Right hindlimb (tissue), 1 donor: ENCODE data around the gene EPB41.
"Not testable (repeated sequence)": the region's sequence is repeated elsewhere in the genome, so short reads cannot be mapped to it uniquely, and the experiment has no call there.

Source experiments
- DNase-seq: peaks from one replicate; pipeline ENCODE4 v3.0.0-alpha.2; 2018

Gene EPB41

DNA sequence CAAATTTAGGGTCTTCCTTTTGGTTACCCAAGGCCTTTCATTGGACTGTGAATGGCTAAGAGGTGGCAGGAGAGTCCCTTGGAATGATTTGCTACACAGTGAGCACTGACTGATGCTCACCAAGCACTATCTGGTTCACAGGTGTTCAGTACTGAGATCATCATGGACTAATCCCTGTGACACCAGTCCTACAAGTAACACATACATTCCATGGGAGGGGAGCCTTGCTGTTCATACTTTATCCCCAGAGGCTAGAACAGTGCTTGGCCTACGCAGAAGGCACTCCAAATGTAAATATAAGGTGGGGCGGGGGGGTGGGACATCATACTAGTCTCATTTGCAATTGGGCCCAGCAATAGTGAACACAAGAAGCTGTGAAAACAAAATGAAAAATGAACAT, 229.8 kb downstream of the EPB41 start:
- no peak for DNase-seq

DNA sequence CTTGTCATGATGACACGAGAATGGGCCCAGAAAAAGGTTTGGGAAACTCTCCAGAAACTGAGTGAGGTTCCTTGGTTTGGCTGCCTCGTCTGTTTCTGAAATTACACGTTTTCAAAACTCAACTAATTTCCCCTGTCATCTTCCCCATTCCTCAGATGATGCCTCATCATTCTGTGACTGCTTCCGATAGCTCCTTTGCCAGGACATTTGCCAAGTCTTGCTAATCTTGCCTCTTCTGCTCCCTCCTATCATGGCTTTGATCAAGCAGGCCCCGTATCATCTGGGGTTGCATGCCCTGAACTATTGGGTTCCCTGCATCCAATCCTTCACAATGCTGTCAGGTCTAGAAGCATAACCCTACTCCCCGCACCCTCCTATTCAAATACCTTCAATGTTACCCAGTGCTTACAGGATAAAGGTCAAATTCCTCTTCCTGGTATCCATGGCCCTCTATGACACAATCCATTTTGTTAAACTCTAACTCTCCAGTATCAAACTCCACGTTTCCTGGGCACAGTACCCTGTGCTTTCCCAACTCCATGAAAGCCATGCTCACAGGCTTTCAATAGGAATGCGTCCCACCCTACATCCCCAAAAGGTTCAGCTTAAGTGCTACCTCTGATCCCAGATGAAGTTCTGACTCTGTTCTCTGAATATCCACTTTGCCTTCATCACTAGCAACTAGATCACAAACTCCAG, 231.5 kb downstream of the EPB41 start:
- DNase-seq, result no peak

DNA sequence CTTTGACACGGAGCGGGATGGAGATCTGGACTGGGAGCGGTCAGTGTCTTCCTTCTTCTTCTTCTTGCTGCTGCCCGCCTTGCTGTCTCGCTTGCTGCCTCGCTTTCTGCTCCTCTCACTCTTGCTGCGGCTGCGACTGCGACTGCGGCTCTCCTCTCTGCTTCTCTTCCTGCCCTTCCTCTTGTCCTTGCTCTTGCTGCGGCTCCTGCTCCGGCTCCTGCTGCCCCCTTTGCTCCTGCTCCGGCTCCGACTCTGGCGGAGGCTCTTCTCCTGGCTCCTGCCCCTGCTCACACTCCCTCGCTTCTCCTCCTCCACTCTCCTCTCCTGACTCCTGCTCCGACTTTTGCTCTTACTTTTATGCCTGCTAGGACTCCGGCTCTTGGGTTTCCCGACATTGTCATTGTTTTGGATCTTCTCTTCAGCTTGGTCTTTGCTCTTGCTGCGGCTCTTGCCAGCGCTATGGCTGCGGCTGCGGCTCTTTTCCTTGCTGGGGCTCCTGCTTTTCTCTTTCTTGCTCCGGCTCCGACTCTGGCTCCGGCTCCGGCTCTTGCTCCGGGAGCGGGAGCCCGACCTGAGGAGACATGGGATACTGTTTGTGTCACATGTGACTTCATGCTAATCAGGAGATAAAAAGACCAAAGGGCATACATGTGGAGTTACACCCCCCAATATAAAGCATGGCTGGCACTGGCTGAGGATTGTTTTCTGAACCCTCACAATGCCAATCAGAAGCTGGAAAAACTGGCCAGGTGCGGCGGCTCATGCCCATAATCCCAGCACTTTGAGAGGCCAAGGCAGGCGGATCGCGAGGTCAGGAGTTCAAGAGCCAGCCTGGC, 234.5 kb downstream of the EPB41 start:
- no peak for DNase-seq

GRCh38 chr1:29150346-29150745, 236.0 kb downstream of the EPB41 start:
- DNase-seq, result not testable (repeated sequence)

DNA sequence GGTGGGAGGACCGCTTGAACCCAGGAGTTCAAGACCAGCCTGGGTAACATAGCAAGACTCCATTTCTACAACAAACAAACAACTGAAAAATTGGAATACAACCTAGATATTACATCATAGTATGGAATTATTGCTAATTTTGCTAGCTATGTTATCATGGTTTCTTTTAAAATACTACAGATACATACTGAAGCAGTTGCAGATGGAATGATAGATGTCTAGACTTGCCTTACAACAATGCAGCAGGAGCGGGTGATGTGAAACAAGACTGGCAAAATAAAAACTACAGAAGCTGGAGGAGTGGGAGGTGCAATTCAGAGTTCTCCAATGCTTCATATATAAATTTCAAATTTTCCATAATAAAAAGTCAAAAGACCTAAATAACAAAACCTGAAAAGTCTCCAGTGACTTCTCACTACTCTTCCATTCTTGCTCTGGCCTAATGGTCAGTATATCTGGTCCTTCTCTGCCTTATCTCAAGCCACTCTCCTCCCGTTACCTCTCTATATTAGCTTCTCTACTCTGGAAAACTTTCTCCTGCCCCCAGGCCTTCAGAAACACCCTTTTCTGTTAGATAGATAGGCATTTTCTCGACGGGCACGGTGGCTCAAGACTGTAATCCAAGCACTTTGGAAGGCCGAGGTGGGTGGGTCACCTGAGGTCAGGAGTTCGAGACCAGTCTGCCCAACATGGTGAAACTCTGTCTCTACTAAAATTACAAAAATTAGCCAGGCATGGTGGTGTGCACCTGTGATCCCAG, 237.9 kb downstream of the EPB41 start:
- no peak for DNase-seq

- no peak for DNase-seq
Observed at GRCh38 chr1:29156543-29157268, 242.3 kb downstream of the EPB41 start.

DNA sequence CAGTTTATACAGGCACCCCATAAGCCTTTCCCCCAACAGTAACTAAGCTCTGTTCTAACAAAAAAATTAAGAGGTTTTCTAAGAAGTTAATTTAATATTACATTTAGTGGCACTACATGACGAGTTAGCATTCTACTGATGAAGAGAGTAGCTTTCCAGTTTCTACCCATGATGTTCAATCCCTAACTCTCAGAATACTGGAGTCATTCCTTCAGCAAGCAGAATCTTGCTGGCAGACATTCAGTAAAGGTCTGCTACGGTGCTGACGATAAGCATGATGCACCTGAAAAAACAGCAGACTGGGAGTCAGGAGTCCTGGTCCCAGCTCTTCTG, 242.9 kb downstream of the EPB41 start:
- no peak for DNase-seq

- DNase-seq, result no peak
Observed at GRCh38 chr1:29159773-29160172, 245.4 kb downstream of the EPB41 start.

DNA sequence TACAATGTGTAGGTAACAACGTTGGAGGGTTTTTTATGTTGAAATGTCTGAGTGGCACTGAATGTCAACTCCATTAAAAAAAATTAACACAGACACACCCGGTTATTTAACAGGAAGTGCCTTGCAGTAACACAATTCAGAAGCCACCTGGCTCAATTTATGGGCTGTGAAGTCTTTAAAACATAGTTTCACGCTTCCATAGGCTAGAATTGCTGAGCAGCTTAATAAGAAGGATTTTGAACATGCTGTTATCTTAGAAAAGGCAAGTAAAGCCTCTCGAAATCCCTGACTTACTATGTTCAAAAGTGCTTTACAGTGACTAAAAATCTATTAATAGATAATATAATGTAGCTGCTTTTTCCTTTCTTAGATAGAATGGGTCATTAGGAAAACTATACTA, 247.7 kb downstream of the EPB41 start:
- DNase-seq, result no peak

DNA sequence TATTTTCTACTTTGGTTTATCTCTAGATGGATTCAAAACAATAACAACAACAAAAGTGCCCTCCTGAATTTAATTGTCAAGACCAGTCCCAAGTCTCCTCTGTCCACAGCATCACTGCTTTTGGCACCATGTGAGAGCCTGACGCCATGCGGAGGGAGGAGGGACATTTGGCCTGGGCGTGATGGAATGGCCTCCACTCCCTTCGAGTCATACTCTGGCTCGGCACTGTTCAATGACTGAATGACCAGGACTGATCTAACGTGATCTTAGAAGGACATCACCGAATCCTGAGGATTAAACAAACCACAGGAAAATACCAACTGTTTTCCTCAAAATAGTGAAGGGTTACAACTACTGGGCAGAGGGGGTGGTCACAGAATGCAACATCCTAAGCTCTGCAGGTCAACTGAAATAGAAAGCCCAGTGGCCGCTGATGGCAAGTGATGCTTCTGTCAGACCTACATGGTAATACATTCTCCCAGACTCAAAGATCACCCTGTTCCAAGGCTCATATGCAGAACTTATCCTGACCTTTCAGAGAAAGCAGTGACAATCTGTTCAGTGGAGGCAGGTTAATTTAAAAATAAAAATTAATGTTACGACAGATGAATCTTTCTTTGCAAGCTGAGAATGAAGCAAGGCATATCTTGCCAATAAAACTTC, 248.2 kb downstream of the EPB41 start:
- no peak for DNase-seq

- DNase-seq, result no peak
Observed at GRCh38 chr1:29164588-29164987, 250.2 kb downstream of the EPB41 start.

DNA sequence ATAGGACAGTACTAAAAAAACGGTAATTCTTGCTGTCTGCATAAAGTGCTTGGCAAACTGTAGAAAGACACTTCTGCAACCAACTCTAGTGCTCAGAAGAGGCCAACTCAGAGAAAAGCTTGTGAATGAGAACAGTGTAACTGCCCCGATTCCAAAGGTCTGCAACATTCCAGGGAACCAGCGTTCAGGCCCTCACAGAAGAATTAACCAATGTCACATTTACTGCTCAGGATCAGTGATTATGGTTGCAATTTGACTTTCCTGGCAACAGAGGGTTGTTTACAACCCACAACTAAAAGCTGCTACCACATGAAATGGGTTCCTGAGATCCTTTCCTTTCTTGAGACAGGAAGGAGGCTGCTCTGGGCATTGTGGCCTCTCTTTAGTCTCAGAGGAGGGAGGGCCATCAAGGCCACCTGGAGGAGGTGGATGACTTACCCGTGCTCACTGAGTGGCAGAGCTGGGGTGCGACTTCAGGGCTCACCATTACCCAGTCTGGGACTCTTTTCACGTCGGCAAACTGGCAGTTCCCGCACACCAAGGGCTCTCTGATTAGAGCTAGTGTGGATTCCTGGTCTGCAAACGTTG, 252.0 kb downstream of the EPB41 start:
- no peak for DNase-seq

DNA sequence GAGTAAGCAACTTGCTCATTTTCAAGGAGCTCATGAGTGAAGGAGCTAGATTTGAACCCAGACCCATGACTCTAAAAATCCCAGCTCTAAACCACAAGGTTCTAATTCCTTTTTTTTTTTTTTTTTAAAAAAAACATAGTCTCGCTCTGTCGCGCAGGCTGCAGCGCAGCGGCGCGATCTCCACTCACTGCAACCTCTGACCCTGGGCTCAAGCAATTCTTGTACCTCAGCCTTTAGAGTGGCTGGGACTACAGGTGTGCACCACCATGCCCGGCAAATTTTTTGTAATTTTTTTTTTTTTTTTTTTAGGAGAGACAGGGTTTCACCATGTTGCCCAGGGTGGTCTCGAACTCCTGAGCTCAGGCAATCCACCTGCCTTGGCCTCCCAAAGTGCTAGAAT, 253.5 kb downstream of the EPB41 start:
- DNase-seq, result no peak
